Measurements from ENCODE around the gene NPM3.

NPM3 gene

DNA sequence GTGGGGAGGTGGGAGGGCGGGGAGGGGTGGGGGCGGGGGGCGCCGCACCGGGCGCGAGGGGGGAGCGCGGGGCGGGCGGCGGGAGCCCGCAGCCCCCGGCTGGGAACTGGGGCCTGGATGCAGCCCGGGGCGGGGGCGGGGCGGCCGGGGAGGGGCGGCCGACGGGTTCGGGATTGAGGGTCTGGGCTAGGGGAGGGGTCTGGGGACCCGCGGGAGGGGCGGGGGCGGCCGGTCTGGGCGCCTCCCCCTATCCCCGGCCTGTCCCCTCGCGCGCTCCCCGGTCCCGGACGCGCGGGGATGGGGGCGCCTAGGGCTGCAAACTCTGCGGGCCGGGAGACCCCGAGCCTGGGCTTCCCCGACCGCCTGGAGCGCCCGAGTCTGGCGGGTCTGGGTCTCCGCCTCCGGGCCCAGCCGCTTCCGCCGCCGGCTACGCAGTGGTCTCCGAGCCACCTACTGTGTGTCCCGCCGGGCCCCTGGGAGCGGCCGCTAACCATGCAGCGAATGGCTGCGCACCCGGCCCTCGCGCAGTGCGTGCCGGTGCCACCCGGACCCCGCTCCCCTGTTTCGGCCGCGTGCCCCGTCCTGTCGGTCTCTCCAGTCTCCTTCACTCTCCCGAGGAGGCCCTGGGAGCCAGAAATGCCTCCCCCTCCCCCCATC, 7.0 kb downstream of the NPM3 start:
- TF ChIP-seq, protein P1, sequence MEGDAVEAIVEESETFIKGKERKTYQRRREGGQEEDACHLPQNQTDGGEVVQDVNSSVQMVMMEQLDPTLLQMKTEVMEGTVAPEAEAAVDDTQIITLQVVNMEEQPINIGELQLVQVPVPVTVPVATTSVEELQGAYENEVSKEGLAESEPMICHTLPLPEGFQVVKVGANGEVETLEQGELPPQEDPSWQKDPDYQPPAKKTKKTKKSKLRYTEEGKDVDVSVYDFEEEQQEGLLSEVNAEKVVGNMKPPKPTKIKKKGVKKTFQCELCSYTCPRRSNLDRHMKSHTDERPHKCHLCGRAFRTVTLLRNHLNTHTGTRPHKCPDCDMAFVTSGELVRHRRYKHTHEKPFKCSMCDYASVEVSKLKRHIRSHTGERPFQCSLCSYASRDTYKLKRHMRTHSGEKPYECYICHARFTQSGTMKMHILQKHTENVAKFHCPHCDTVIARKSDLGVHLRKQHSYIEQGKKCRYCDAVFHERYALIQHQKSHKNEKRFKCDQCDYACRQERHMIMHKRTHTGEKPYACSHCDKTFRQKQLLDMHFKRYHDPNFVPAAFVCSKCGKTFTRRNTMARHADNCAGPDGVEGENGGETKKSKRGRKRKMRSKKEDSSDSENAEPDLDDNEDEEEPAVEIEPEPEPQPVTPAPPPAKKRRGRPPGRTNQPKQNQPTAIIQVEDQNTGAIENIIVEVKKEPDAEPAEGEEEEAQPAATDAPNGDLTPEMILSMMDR (IDR thresholded peaks at IDR 0.05; ENCODE audit: low read depth, low read length): no peak
- TF ChIP-seq POLR2A (IDR thresholded peaks at IDR 0.05; ENCODE audit: extremely low read depth, insufficient read length) (no peak), MYC (IDR thresholded peaks at IDR 0.05; ENCODE audit: low read depth, low read length) (no peak)
- TF ChIP-seq, protein P2, sequence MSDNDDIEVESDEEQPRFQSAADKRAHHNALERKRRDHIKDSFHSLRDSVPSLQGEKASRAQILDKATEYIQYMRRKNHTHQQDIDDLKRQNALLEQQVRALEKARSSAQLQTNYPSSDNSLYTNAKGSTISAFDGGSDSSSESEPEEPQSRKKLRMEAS (IDR thresholded peaks at IDR 0.05; ENCODE audit: low read depth, low read length): no peak
- no peak overlapping the region for H3K4me3 ChIP-seq (ENCODE audit: low read depth, low read length)
- no peak for DNase-seq (ENCODE audit: low read depth)

DNA sequence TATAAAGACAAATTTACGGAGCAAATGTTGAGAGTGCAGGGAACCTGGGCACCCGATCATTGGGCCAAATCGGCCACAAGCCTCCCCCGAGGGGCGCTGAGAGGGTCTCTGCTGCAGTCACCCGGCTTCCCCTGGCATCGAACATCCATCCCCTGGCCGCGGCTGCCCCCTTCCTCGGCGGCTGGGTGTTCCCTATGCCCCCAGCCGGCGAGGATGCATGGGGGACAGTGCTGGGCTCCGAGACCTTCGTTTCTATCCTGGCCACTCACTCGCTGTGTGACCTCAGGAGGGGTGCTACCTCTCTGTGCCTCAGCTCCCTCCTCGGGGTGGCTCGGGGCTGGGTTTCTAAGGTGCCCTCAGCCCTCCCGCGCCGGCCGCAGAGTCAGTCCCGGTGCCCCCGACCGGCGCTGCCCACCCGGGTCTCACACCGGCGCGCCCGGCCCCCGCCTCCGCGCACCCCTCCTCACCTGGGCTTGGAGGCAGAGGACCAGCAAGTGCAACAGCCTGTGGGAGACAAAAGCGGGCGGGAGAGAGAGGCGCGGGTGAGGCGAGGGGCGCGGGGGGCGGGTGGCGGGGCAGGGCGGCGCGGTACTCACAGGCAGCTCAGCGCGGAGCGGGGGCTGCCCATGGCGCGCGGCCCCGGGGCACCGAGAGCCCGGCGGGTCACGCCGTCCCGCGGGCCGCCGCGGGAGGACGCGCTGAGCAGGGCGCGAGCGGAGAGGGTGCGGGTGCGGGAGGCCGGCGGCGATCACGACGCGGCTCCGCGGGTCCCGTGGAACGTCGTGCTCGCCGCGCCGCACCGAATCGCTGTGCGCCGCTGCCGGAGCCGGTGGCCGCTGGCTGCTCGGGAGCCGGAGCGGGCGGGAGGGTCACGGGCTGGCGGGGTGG, 7.7 kb downstream of the NPM3 start, which contains the start of gene FGF8:
FGF8 (minus strand) TSS at position 842 of the 888 bp plus-strand sequence; CDS start at position 628, 214 bp downstream.
- no peak for TF ChIP-seq POLR2A (IDR thresholded peaks at IDR 0.05; ENCODE audit: extremely low read depth, insufficient read length)
- TF ChIP-seq, protein P2 (IDR thresholded peaks at IDR 0.05; ENCODE audit: low read depth, low read length): no peak
- TF ChIP-seq, protein P1 (IDR thresholded peaks at IDR 0.05; ENCODE audit: low read depth, low read length): no peak
- no peak for TF ChIP-seq MYC (IDR thresholded peaks at IDR 0.05; ENCODE audit: low read depth, low read length)
- H3K4me3 ChIP-seq (ENCODE audit: low read depth, low read length): no peak within 1 kb of the TSS
- DNase-seq (ENCODE audit: low read depth): no peak

DNA sequence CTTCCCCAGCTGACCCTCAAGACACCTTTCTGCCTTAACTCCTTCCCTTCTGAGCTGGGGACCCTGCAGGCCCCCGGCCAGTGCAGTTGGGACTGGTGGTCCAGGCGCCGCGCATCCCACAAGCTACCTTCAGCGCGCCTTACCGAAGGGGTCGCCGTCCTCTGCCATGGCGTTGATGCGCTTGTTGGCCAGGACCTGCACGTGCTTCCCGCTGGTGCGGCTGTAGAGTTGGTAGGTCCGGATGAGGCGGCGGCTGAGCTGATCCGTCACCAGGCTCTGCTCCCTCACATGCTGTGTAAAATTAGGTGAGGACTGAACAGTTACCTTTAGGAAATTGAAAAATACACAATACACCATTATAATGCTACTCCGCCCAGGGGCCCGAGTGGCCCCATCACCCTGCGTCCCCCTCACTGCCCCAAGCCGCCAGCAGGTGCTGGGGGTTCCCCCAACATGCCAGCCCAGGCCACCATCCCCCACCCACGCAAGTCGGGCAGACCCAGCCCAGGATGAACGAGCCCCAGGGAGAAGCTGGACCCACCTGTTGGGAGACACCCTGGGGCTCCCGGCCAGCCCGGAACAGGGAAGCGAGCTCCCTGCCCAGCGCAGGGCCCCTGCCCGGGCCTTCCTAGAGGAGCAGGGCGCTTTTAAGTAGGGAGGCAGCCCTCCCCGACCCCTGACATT, 8.5 kb downstream of the NPM3 start:
- no peak for DNase-seq (ENCODE audit: low read depth)
- TF ChIP-seq MYC (IDR thresholded peaks at IDR 0.05; ENCODE audit: low read depth, low read length) (no peak), POLR2A (IDR thresholded peaks at IDR 0.05; ENCODE audit: extremely low read depth, insufficient read length) (no peak)
- TF ChIP-seq, protein P2 (IDR thresholded peaks at IDR 0.05; ENCODE audit: low read depth, low read length): no peak
- TF ChIP-seq, protein P1 (IDR thresholded peaks at IDR 0.05; ENCODE audit: low read depth, low read length): no peak
- no peak overlapping the region for H3K4me3 ChIP-seq (ENCODE audit: low read depth, low read length)

DNA sequence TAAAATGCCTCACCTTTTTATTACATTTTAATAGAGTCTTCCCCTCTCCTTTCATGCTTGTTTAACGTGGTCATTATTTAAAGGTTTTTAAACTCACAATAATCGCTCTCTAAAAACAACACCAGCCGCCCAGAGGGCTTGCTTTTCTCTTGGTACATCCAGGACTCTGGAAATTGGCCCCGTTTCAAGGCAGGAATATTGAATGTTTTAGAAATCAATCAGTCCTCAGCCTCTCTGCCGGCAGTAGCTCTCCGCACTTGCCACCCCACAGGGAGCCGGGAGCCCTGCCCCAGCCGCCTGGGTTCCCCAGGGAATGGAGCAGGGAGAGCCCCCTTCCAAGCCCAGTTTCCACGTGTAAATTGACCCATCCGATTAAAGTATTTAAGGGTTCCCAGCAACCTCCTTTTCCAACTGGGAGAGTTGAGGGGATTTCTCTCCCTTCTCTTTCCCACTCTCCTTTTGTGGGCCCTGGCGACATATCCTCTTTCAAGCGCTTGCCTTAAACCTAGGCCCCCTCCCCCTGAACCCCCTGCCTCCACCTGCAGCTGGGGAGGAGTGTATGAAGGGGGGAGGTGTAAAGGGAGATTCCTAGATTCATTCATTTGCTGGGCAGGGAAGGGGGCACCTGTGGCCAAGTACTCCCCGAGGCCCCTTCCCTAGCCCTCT, 9.2 kb downstream of the NPM3 start:
- DNase-seq (ENCODE audit: low read depth): no peak
- TF ChIP-seq MYC (IDR thresholded peaks at IDR 0.05; ENCODE audit: low read depth, low read length) (no peak), POLR2A (IDR thresholded peaks at IDR 0.05; ENCODE audit: extremely low read depth, insufficient read length) (no peak)
- TF ChIP-seq, protein P2 (IDR thresholded peaks at IDR 0.05; ENCODE audit: low read depth, low read length): no peak
- TF ChIP-seq, protein P1 (IDR thresholded peaks at IDR 0.05; ENCODE audit: low read depth, low read length): no peak
- no peak overlapping the region for H3K4me3 ChIP-seq (ENCODE audit: low read depth, low read length)

All from NB4 (cell line).